Measurements from ENCODE around the gene ZDHHC20.
"Not testable (repeated sequence)": the region's sequence is repeated elsewhere in the genome, so short reads cannot be mapped to it uniquely, and the experiment has no call there.

ZDHHC20 gene

DNA sequence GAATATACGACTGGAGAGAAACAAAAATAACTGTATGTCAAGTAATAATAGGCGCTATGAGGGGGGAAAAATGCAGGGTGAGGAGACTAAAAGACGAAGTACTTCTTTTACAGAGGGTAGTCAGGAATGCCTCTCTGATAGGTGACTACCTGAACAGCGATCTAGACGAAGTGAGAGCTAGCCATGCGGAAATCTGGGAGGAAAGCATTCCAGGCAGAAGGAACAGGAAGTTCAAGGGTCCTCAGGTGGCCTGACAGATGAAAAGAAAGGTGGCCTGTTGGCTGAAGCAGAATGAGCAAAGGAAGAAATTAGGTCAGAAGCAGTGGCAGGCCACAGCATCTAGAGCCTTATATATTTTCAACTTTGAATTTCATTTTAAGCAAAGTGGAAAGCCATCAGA is 13.3 kb downstream of the ZDHHC20 start:
- H3K4me3 ChIP-seq (ENCODE audit: low read depth, low read length) = no peak overlapping the region
- no peak for DNase-seq (ENCODE audit: low read depth)

DNA sequence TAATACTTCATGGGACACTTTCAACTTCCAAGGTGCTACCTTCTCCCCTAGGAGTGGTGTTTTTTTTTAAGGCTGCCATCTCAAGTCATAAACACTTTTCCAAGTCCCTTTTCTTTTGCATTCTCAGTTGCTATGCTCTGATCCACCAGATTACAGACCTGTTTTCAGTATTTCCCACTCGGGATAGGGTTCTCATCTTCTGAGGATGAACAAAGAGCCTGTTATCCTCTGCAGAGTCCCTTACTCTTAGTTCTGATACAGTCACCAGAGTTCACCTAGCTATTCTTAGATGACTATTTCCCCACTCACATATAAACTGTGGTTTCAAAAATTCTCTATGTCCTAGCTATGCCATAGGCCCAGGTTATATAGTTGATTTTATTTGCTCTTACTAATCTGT is 15.9 kb downstream of the ZDHHC20 start:
- no peak for DNase-seq (ENCODE audit: low read depth)
- no peak overlapping the region for H3K4me3 ChIP-seq (ENCODE audit: low read depth, low read length)

DNA sequence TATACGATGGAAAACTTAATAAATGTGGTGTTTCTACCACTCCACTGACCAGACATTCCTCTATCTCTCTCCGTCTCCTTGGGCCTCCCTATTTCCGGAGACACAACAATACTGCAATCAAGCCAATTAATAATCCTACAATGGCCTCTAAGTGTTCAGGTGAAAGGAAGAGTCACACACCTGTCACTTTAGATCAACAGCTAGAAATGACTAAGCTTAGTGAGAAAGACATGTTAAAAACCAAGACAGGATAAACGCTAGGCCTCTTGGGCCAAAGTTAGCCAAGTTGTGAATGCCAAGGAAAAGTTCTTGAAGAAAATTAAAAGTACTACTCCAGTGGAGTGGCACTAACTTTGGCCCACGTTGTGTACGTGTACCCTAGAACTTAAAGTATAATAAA is 22.5 kb downstream of the ZDHHC20 start:
- no peak overlapping the region for H3K4me3 ChIP-seq (ENCODE audit: low read depth, low read length)
- no peak for DNase-seq (ENCODE audit: low read depth)

DNA sequence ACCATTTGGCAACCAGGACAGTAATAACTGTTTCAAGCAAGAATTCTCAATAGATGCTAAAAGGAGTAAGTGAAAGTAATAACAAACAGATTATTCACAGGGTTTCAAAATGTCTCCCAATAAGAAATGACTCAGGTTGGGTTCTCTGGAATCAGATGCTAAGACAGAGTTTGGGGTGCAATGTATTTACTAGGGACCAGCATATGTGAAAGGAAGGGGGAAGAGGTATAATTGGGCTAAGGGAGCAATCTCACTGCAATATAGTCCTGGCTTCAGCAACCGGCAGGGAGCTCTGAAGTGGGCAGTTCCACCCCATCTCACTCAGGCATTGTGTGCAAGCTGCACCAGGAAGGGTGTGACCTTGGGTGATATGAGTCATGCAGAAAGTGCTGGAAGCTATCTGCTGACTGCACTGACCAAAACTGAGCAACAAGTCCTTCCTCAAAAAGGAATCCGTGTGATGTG is 23.4 kb downstream of the ZDHHC20 start:
- peak; percentile 45 for DNase-seq (ENCODE audit: low read depth)
- no peak overlapping the region for H3K4me3 ChIP-seq (ENCODE audit: low read depth, low read length)

DNA sequence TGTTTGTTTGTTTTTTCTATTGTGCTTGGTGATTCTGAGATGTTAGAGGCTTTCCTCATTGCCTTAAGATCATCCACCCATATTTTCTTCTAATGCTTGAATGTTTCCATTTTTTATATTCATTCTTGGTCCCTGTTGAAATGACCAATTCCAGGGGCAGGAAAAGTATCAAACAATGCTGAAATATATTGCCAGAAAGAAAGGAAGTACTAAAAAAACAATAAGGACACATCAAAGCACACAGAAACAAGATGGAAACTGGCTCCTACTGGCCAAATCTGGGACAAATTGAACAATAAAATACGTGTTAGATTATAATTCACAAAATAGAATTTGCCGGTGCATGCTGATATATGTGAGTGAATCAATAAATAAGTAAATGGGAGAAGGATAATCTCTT is 23.9 kb downstream of the ZDHHC20 start:
- no peak for DNase-seq (ENCODE audit: low read depth)
- H3K4me3 ChIP-seq (ENCODE audit: low read depth, low read length) = no peak overlapping the region

DNA sequence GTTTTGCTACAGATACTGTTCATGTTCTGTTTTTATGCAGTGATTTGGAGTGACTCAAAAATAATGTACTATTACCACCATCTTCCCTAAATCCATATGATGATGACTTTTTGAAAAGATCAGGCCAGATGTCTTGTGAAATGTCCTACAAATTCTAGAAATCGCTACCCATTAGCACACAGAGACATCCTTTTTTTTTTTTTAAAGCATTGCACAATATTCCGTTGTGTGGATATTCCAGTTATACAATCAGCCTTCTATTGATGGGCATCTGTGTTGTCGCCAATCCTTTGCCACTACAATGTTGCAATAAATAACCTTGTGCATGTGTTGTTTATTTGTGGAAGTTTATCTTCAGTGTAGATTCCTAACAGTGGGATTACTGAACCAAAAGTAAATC is 24.5 kb downstream of the ZDHHC20 start:
- DNase-seq (ENCODE audit: low read depth) = no peak
- no peak overlapping the region for H3K4me3 ChIP-seq (ENCODE audit: low read depth, low read length)

DNA sequence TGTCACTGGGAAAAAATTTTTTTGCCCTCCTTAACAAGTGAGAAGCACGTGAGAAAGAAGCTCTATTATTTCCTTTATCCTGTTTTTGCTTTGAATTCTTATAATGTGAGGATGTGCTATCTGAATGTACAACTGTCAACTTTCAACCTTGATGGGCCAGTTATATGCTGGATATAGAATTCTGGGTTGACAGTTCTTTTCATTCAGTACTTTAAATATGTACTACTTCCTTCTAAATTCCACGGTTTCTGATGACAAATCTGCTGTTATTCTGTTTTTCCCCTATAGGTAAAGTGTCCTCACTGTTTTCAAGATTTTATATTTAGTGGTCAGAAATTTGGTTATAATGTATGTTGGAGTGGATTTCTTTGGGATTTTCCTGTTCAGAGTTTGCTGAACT is 29.9 kb downstream of the ZDHHC20 start:
- no peak for DNase-seq (ENCODE audit: low read depth)
- no peak overlapping the region for H3K4me3 ChIP-seq (ENCODE audit: low read depth, low read length)

DNA sequence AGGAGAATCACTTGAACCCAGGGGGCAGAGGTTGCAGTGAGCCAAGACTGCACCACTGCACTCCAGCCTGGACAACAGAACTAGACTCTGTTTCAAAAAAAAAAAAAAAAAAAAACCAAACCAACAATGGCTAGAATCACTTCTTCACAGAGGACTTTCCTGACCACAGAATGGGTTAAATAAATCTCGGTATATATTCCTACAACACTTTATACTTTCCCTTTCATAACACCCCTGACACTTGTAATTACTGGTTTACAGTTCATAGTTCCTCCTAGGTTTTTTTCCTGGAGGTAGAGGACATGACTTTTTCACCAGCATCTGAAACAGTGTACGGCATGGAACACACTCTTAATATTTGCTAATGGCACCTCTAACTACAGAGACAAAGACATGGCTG is 31.4 kb downstream of the ZDHHC20 start:
- DNase-seq (ENCODE audit: low read depth) = no peak
- H3K4me3 ChIP-seq (ENCODE audit: low read depth, low read length) = no peak overlapping the region

DNA sequence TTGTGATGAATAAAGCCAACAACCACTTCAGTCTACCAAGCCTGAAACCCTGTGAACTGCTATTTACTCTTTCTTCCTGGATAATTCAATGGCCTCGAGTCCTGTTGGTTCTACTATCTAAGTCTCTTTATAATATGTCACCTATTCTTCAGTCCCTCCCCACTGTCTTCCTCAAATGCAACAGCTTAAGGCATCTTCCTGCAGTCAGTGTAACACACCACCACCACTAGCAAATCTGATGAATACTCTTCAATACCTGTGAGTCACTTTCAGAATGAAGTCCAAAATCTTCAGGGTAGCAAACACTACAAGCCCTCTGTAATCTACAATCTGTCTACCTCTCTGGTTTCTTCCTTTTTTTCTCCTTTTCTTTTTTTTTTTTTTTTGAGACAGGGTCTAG is 32.9 kb downstream of the ZDHHC20 start:
- DNase-seq (ENCODE audit: low read depth) = no peak
- no peak overlapping the region for H3K4me3 ChIP-seq (ENCODE audit: low read depth, low read length)

DNA sequence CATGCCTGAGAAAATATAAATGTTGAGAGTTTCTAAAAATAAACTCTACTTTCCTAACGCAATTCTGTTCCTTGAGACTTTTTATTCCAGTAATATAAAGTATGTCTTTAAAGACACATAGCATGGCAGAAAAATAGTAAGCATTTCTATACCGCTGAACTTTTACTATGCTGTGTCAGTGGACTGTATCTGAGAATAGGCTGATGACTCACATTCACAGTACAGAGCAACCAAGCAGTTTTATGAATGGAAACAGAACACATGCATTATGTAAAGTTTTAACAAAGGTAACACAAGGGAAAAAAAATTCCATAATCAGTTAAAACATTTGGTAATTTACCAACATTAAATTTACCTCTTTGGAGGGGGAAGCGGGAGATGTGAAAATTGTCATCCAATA is 38.4 kb downstream of the ZDHHC20 start:
- no peak for DNase-seq (ENCODE audit: low read depth)
- no peak overlapping the region for H3K4me3 ChIP-seq (ENCODE audit: low read depth, low read length)

DNA sequence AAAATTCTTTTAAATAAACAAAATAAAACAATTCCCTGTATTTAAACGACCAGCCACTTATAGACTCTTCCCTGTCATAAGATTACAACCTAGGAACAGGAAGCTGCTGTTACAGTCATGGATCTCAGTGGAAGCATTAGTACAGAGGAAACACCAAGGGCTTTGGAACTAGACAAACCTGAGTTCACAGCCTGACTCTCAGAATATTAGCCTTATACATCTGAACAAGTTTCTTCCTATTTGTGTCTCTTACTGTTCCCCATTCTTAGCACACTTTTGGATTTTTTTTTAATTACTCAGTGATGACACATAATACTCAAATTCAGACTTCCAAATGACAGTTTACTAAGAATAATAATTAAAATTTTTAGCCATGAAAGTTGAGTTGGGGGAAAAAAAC is 46.1 kb downstream of the ZDHHC20 start:
- H3K4me3 ChIP-seq (ENCODE audit: low read depth, low read length) = no peak overlapping the region
- no peak for DNase-seq (ENCODE audit: low read depth)

DNA sequence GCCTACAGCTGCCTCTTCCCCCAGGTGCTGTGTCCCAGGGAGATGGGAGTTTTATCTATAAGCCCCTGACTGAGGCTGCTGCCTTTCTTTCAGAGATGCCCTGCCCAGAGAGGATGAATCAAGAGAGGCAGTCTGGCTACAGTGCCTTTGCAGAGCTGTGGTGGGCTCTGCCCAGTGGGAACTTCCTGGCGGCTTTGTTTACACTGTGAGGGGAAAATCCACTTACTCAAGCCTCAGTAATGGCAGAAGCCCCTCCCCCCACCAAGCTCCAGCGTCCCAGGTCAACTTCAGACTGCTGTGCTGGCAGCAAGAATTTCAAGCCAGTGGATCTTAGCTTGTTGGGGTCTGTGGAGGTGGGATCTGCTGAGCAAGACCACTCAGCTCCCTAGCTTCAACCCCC is 48.6 kb downstream of the ZDHHC20 start:
- not testable (repeated sequence) for DNase-seq (ENCODE audit: low read depth)

DNA sequence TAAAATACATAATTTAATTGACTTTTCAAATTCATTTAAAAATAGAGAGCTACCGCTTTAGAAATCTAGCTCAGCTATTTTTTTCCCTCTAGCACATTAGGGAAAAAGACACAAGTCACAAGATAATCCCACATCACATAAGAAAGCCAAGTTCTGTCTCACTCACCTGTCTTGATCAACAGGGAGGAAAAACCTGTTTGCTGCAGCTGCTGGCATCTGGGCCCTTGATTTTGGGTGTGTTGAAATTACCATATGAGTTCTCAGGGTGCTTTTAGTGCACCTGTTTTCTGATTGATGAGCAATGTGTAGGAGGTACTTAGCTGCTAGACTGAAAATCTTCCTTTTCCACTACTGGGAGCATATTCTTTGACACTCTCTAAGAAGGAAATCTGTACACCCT is 53.8 kb downstream of the ZDHHC20 start:
- DNase-seq (ENCODE audit: low read depth) = no peak
- H3K4me3 ChIP-seq (ENCODE audit: low read depth, low read length) = no peak overlapping the region

More for the DNA sequence above, 48.6 kb downstream of the ZDHHC20 start:
- H3K4me3 ChIP-seq (ENCODE audit: low read depth, low read length) = not testable (repeated sequence)

DNA sequence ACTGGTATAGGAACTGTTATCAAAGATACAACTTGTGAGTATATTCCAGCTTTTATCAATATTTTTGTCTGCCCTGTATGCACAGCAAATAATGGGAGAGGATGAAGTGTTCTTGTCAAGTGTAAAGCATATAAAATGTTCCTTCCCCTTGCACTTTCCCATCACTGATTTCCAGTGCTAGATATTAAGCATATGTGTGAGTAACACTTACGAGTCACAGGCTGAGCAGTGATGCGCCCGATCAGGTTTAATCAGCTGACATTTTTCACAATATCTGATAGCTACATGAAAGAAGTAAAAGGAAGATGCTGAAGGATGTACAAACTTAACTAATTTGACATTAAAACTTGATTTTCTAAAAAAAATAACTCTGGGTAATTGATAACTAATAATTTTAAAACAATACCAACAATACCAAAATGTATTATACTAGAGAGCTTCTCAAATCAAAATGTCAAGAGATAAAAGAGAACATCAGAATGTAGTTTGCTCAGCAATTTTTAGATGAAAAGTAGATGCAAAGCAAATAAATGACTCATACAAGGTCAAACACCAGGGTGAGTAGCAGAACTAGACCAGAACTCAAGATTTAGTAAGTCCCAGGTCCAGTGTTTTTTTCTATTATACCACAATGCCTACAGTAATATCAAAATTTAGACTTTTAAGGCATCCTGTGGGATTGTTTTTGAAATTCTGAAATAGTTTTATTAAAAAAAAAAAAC is 56.4 kb downstream of the ZDHHC20 start:
- peak; percentile 25 for DNase-seq (ENCODE audit: low read depth)

DNA sequence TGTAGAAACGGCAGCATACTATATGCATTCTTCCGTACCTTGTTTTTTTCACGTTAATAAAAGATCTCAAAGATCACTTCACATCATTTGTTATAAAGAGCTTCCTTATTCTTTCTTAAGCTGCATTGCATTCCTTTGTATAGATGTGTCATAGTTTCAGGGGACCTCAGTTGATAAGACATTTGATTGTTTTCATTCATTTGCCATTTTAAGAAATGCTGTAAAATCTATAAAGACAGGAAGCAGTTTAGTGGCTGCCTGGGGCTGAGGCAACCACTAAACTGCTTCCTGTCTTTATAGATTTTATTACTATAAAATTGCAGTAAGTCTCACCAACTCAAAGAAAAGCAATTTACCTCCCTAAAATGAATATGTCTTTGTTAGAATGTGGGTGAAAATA is 59.4 kb downstream of the ZDHHC20 start:
- DNase-seq (ENCODE audit: low read depth) = no peak
- no peak overlapping the region for H3K4me3 ChIP-seq (ENCODE audit: low read depth, low read length)

More for the DNA sequence above, 56.4 kb downstream of the ZDHHC20 start:
- H3K4me3 ChIP-seq (ENCODE audit: low read depth, low read length) = no peak overlapping the region

DNA sequence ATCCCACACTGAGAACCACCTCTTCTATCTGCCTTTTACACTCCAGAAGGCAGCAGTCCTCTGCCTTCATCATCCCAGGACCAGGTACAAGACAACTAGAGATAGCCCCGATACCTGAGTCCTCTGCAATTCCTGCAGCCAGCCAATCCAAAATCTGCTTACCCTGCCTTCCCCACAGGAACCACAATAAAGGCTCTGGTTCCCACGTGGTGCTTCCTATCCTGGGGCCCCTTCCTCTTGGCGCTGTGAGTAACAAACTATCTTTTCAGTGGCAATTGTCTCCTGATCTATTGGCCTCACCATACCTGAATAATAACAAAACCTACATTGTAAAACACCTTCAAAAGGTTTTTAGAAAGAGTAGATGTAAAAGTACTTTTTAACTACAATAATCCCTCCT is 63.1 kb downstream of the ZDHHC20 start:
- no peak for DNase-seq (ENCODE audit: low read depth)
- H3K4me3 ChIP-seq (ENCODE audit: low read depth, low read length) = no peak overlapping the region

DNA sequence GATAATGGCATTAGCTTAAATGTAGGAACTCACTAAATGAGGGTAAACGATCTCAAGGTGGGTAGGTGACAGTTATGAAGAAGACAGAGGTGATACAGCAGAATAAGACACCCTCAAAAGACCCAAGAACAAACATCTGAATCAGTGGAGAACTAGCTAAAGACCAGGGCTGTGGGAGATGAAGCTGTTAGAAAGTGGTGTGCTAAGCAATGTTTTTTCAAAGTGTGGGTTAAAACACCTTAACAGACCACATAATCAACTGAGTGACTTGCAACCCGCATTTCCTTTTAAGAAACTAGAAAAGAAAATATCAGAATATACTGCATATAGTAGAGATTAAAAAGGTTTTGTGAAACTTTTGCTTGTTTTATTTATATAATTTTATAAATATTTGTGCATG is 70.0 kb downstream of the ZDHHC20 start:
- no peak overlapping the region for H3K4me3 ChIP-seq (ENCODE audit: low read depth, low read length)
- no peak for DNase-seq (ENCODE audit: low read depth)

DNA sequence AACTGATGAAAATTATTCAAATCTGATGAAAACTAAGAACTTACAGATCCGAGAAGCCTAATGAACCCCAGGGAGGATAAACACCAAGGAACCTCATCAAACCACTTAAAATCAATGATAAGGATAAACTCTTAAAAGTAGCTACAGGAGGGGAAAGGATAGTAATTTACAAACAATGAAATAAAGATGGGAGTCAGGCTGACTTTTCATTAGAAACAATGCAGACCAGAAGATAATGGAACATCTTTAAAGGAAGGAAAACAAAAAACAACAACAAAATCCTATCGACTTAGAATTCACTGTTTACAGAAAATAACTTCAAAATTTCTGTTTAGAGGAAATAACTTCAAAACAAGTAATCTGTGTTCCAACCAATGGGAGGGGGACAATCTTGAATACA is 73.4 kb downstream of the ZDHHC20 start:
- no peak overlapping the region for H3K4me3 ChIP-seq (ENCODE audit: low read depth, low read length)
- no peak for DNase-seq (ENCODE audit: low read depth)

DNA sequence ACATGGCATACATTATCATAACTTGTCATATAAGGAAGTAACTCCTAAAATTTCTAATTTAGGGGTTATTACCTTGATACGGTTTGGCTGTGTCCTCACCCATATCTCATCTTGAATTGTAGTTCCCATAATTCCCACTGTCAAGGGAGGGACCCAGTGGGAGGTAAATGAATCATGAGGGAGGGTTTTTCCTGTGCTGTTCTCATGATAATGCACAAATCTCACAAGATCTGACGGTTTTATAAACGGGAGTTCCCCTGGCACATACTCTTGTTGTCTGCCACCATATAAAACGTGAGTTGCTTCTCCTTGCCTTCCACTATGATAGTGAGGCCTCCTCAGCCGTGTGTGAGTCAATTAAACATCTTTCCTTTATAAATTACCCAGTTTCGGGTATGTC is 76.0 kb downstream of the ZDHHC20 start:
- no peak for DNase-seq (ENCODE audit: low read depth)
- no peak overlapping the region for H3K4me3 ChIP-seq (ENCODE audit: low read depth, low read length)

DNA sequence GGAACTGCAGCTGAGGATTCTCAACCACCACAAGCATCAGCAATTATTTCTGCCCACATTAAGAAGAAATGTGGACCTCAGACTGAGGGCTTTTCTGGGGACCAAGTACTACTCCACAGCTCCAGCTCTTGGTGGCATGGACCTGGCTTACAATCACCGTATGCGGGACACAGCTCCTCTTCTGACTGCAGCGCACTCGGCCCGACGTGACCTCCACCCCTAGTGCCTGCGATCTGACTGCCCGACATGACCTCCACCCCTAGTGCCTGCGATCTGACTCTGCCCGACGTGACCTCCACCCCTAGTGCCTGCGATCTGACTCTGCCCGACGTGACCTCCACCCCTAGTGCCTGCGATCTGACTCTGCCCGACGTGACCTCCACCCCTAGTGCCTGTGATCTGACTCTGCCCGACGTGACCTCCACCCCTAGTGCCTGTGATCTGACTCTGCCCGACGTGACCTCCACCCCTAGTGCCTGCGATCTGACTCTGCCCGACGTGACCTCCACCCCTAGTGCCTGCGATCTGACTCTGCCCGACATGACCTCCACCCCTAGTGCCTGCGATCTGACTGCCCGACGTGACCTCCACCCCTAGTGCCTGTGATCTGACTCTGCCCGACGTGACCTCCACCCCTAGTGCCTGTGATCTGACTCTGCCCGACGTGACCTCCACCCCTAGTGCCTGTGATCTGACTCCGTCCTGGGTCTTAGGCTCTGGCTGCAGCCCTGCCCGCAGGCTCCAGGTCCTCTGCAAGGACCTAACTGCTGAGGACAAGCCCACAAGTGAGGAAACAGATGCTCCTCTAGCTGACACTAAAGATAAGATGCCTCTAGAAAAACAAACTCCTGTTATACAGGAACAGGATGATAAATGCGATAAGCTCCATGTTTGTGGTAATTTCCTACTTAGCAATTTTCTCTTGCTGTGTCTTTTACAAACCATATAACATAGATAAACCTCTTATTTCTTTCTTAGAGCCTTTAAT is 81.8 kb downstream of the ZDHHC20 start:
- not testable (repeated sequence) for DNase-seq (ENCODE audit: low read depth); H3K4me3 ChIP-seq (ENCODE audit: low read depth, low read length)

DNA sequence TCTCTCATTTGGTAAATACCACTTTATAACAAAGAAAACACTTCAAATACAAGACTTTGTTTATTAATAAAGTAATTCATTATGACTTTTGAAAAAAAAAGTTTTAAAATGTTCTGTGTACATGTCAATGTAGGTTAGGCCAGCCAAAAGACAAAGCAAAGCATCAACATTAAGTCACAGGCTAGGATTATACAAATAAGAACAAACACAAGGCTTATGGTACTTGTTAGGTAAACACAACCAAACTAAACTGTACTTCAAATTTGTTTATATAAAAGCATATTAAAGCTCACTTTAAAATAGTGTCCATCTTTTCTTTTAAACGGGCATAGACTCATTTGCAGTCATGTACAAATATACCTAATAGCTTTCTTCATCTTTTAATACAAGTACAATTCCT is 86.6 kb downstream of the ZDHHC20 start:
- DNase-seq (ENCODE audit: low read depth) = no peak
- H3K4me3 ChIP-seq (ENCODE audit: low read depth, low read length) = no peak overlapping the region

Data from skeletal muscle cell (primary cell).